IPS-NIHi7 (cell line): Measurements from ENCODE around the gene LIN7B.

Source experiments
- DNase-seq: peaks from one replicate; pipeline ENCODE4 v3.0.0; 2012; ENCODE audit warnings: mixed read lengths; ENCODE audit errors: extremely low spot score

LIN7B gene

GRCh38 chr19:49142866-49143335 lies 28.7 kb downstream of the LIN7B start:
- DNase-seq: peak; percentile 97

GRCh38 chr19:49145573-49146407 lies 31.6 kb downstream of the LIN7B start:
- peak; percentile 76 for DNase-seq

GRCh38 chr19:49146408-49146770 lies 32.2 kb downstream of the LIN7B start:
- DNase-seq: peak; percentile 43

- DNase-seq: peak; percentile 6
Observed at GRCh38 chr19:49148044-49148682, 34.0 kb downstream of the LIN7B start.

GRCh38 chr19:49148784-49149651 lies 34.8 kb downstream of the LIN7B start:
- peak; percentile 92 for DNase-seq

GRCh38 chr19:49149652-49150105 lies 35.5 kb downstream of the LIN7B start:
- DNase-seq: peak; percentile 46

GRCh38 chr19:49150106-49150943 lies 36.2 kb downstream of the LIN7B start:
- peak; percentile 74 for DNase-seq

- DNase-seq: peak; percentile 6
Observed at GRCh38 chr19:49150944-49151243, 36.7 kb downstream of the LIN7B start.

GRCh38 chr19:49151267-49152118 lies 37.3 kb downstream of the LIN7B start:
- peak; percentile 91 for DNase-seq

GRCh38 chr19:49152119-49152550 lies 38.0 kb downstream of the LIN7B start:
- no peak for DNase-seq

GRCh38 chr19:49153167-49153809 lies 39.1 kb downstream of the LIN7B start:
- DNase-seq: no peak

GRCh38 chr19:49154279-49154678 lies 40.1 kb downstream of the LIN7B start:
- no peak for DNase-seq

- no peak for DNase-seq
Observed at GRCh38 chr19:49155005-49155819, 41.0 kb downstream of the LIN7B start, which contains the start of gene HRC. Gene HRC (minus strand): TSS chr19:49155396. CDS start chr19:49155237, 159 bp downstream.

- no peak for DNase-seq
Observed at GRCh38 chr19:49155820-49156346, 41.7 kb downstream of the LIN7B start.

GRCh38 chr19:49157445-49158224 lies 43.5 kb downstream of the LIN7B start, which contains the start of gene TRPM4:
Gene TRPM4 (plus strand): TSS chr19:49157792. CDS start chr19:49157867, 75 bp downstream.
- peak; percentile 92 for DNase-seq

- DNase-seq: no peak
Observed at GRCh38 chr19:49160450-49161189, 46.5 kb downstream of the LIN7B start.

GRCh38 chr19:49161987-49162386 lies 47.8 kb downstream of the LIN7B start:
- DNase-seq: no peak
